Measurements from ENCODE around the gene ADI1.

GRCh38 chr2:3519255-3520205, at the start of gene ADI1:
- no peak for TF ChIP-seq CTCF (IDR thresholded peaks at IDR 0.05; ENCODE audit: insufficient read depth, low read length, poor library complexity, severe bottlenecking)
- no peak for TF ChIP-seq EZH2phosphoT487 (conservative IDR thresholded peaks at IDR 0.05; ENCODE audit: low read length)
